Endothelial cell of umbilical vein (primary cell): ENCODE data around the gene RABEPK. TPM values are rescaled to one million over a fixed set of nuclear protein-coding genes. Genes with fewer than 3 reads are reported as not detected.
"Not testable (repeated sequence)": the region's sequence is repeated elsewhere in the genome, so short reads cannot be mapped to it uniquely, and the experiment has no call there.

Experiments used
- BruUV-seq: library from RNA; stranded (reverse); fragments of 400-500 nt; replicated peaks from 2 replicates; lab custom pipeline; 2021; lab: Mats Ljungman, UMichigan
- CTCF ChIA-PET: fragments of 300-600, 350-600 bp; sonication (Branson Sonifier 250); formaldehyde crosslinking; loops from one replicate; lab custom pipeline; 2021; ENCODE audit warnings: antibody characterized with exemption, inconsistent platforms; lab: Charles Lee
- POLR2A ChIA-PET: fragments of 300-600, 350-600 bp; sonication (Branson Sonifier 250); formaldehyde crosslinking; loops from one replicate; lab custom pipeline; 2021; ENCODE audit warnings: antibody characterized with exemption, inconsistent platforms; lab: Charles Lee
- DNase-seq: peaks from one replicate; pipeline ENCODE4 v3.0.0-alpha.2; 2011; ENCODE audit warnings: low read depth, low spot score
- FAIRE-seq: peaks from 2 replicates; lab custom pipeline; 2011; peaks lifted over from hg19 to GRCh38; lab: Jason Lieb, UNC
- H2AFZ ChIP-seq: 2 replicates; pipeline ENCODE4 v1.6.0; 2012; ENCODE audit warnings: low read depth, low read length, control low read depth, inconsistent platforms
- H3K27ac ChIP-seq: 2 replicates; pipeline ENCODE4 v1.5.1; 2011; ENCODE audit warnings: low read depth, mild to moderate bottlenecking, control low read depth, low read length, moderate library complexity; ENCODE audit not compliant: insufficient read depth
- H3K27me3 ChIP-seq, 2 experiments: 2 replicates each; pipeline versions ENCODE4 v1.6.0 to v1.6.1; 2011; ENCODE audit warnings: low read length in 2 of 2, mixed read lengths in 1 of 2; ENCODE audit not compliant: control insufficient read depth in 2 of 2, insufficient read depth in 2 of 2
- H3K36me3 ChIP-seq, 2 experiments: 2 replicates in 1 of 2; 3 replicates in 1 of 2; pipeline ENCODE4 v1.5.1; 2011; ENCODE audit warnings: low read length in 2 of 2, mild to moderate bottlenecking in 1 of 2, moderate library complexity in 1 of 2; ENCODE audit not compliant: control insufficient read depth in 2 of 2, insufficient read depth in 2 of 2; ENCODE audit errors: extremely low read depth in 1 of 2
- H3K4me1 ChIP-seq: 3 replicates; pipeline ENCODE4 v1.5.1; 2011; ENCODE audit warnings: mild to moderate bottlenecking, low read length; ENCODE audit not compliant: control insufficient read depth, insufficient read depth; ENCODE audit errors: extremely low read depth
- H3K4me2 ChIP-seq: 2 replicates; pipeline ENCODE4 v1.6.1; 2011; ENCODE audit warnings: low read length, control low read depth, mixed read lengths; ENCODE audit not compliant: insufficient read depth
- H3K4me3 ChIP-seq, 3 experiments: fragments of 200-600 bp in 1 of 3; sonication (generic), shearing (Covaris generic) in 1 of 3; replicated peaks in 1 of 3; 2 replicates each; pipeline ENCODE4 v1.5.1; 2011 to 2016; ENCODE audit warnings: control low read depth in 3 of 3, low read length in 3 of 3, mild to moderate bottlenecking in 2 of 3, inconsistent platforms in 1 of 3, low read depth in 1 of 3, moderate library complexity in 1 of 3; ENCODE audit not compliant: insufficient read depth in 1 of 3
- H3K79me2 ChIP-seq: 2 replicates; pipeline ENCODE4 v1.6.0; 2012; ENCODE audit warnings: low read length, inconsistent platforms; ENCODE audit not compliant: control insufficient read depth, insufficient read depth
- H3K9ac ChIP-seq: replicated peaks from 2 replicates; pipeline ENCODE3; 2011; ENCODE audit warnings: low read length, control low read depth; ENCODE audit not compliant: insufficient read depth; ENCODE audit errors: extremely low read depth
- H3K9me1 ChIP-seq: replicated peaks from 3 replicates; pipeline ENCODE4 v1.6.0; 2011; ENCODE audit warnings: mild to moderate bottlenecking, low read length; ENCODE audit not compliant: control insufficient read depth, insufficient read depth; ENCODE audit errors: extremely low read depth
- H3K9me3 ChIP-seq: replicated peaks from 2 replicates; pipeline ENCODE4 v1.5.1; 2012; ENCODE audit warnings: low read length, inconsistent platforms; ENCODE audit not compliant: control insufficient read depth, insufficient read depth
- H4K20me1 ChIP-seq: replicated peaks from 2 replicates; pipeline ENCODE3; 2011; ENCODE audit warnings: mild to moderate bottlenecking, low read length; ENCODE audit not compliant: control insufficient read depth, insufficient read depth; ENCODE audit errors: extremely low read depth
- CTCF ChIP-seq, 2 donors: IDR thresholded peaks; 1 replicate in 1 of 2; 2 replicates in 1 of 2; pipeline ENCODE4 v1.5.1; 2011; ENCODE audit warnings: low read length in 2 of 2, mild to moderate bottlenecking in 2 of 2, moderate library complexity in 2 of 2, control low read depth in 1 of 2, inconsistent platforms in 1 of 2, low read depth in 1 of 2; ENCODE audit not compliant: insufficient read depth in 1 of 2; ENCODE audit errors: extremely low read depth in 1 of 2
- EZH2 ChIP-seq: IDR thresholded peaks from 2 replicates; pipeline ENCODE4 v1.6.1; 2012; ENCODE audit warnings: borderline replicate concordance, low read depth, mild to moderate bottlenecking, moderate library complexity, low read length, inconsistent platforms; ENCODE audit not compliant: severe bottlenecking
- FOS ChIP-seq: IDR thresholded peaks from 2 replicates; pipeline ENCODE4 v1.6.1; 2011; ENCODE audit warnings: mild to moderate bottlenecking, low read length, moderate library complexity, borderline replicate concordance; ENCODE audit not compliant: insufficient read depth
- GATA2 ChIP-seq: IDR thresholded peaks from 2 replicates; pipeline ENCODE4 v1.7.0; 2011; ENCODE audit warnings: low read depth, mild to moderate bottlenecking, moderate library complexity, mixed read lengths, low read length; ENCODE audit not compliant: insufficient read length, insufficient read depth
- JUN ChIP-seq: IDR thresholded peaks from 2 replicates; pipeline ENCODE4 v1.6.1; 2011; ENCODE audit warnings: borderline replicate concordance, low read depth; ENCODE audit not compliant: insufficient read length, insufficient read depth
- MAX ChIP-seq: IDR thresholded peaks from 2 replicates; pipeline ENCODE4 v1.6.1; 2011; ENCODE audit not compliant: insufficient read depth, insufficient read length
- MYC ChIP-seq: IDR thresholded peaks from one replicate; pipeline ENCODE4 v1.6.1; 2011; ENCODE audit warnings: mild to moderate bottlenecking, low read depth, low read length
- POLR2A ChIP-seq: IDR thresholded peaks from 2 replicates; pipeline ENCODE4 v1.6.1; 2012; ENCODE audit warnings: low read depth, mild to moderate bottlenecking, control low read depth, low read length
- POLR2AphosphoS5 ChIP-seq: IDR thresholded peaks from 2 replicates; pipeline ENCODE4 v1.6.1; 2012; ENCODE audit warnings: low read depth, mild to moderate bottlenecking, control low read depth, low read length, moderate library complexity; ENCODE audit not compliant: insufficient read depth
- dilution Hi-C: fragments of 300-500 bp; cut with MboI; formaldehyde crosslinking; loops from one replicate; pipeline ENCODE4 v1.15.0; 2019; ENCODE audit warnings: low sequenced_read_pairs; ENCODE audit not compliant: extremely low pct_ligation_motif_present
- intact Hi-C: fragments of 100-400 bp; cut with micrococcal nuclease; formaldehyde crosslinking; loops from one replicate; pipeline ENCODE4 v1.10.0; 2022
- polyA plus RNA-seq, 4 experiments: library from polyadenylated mRNA; depleted of rRNA in 3 of 4; stranded (reverse) in 3 of 4; unstranded in 1 of 4; fragments of >200 nt; gene quantifications; 2 replicates each; pipeline versions ENCODE4 v1.2.1 to v1.2.3, GENCODE V29; 2011 to 2012; ENCODE audit warnings: missing spikeins in 1 of 4
- total RNA-seq: library from RNA; stranded (reverse); gene quantifications from 2 replicates; pipeline ENCODE4 v1.2.3, GENCODE V29; 2021

The RABEPK gene
- total and polyA plus RNA-seq, 2 donors (not counting 3 experiments of a cell fraction or from before 2014, with no cell fraction given) = 18.2 to 23.0 TPM

- H3K4me3 ChIP-seq = no peak overlapping the region
- no peaks in the 10 kb centered on the region for H3K9me3 ChIP-seq
- H3K4me2 ChIP-seq = no peak overlapping the region
- peak; percentile 77 for DNase-seq
- no peaks in the 10 kb centered on the region for H3K9me1 ChIP-seq
- intact Hi-C loops (no loop called here), dilution Hi-C loops (no loop called here)
- peak; percentile 75 for FAIRE-seq
- H2AFZ ChIP-seq = no peak overlapping the region
- H3K4me1 ChIP-seq = peaks cover 24% of the 10 kb centered on the region
- no TSS peak for BruUV-seq
- H3K36me3 ChIP-seq = peaks cover 19 to 24% of the 10 kb centered on the region in 2 experiments
- ChIA-PET CTCF (interaction anchor here (1.0 to 1.3 kb wide), 2 partner anchors 10 to 90 kb away, joined by 3 to 5 read pairs; partner anchors contain the start of gene SCAI), POLR2A (interaction anchor here (1.0 kb wide), 1 partner anchor 35 kb away, joined by 3 read pairs; no protein-coding TSS in a partner anchor)
- peaks cover 33% of the 10 kb centered on the region for H3K79me2 ChIP-seq
- H3K9ac ChIP-seq = no peak overlapping the region
- H3K27me3 ChIP-seq = no peaks in the 10 kb centered on the region
- TF ChIP-seq MYC = no peak
- peak; percentile 57 for TF ChIP-seq POLR2AphosphoS5
- peak; percentile 64 for TF ChIP-seq JUN
- no peak for TF ChIP-seq CTCF (IDR thresholded peaks at IDR 0.05; ENCODE audit: extremely low read depth in 1 of 2, insufficient read depth in 1 of 2, low read depth in 1 of 2, low read length in 2 of 2)
- peak; percentile 82 for TF ChIP-seq FOS
- TF ChIP-seq POLR2A = no peak
- TF ChIP-seq EZH2 = no peak
- TF ChIP-seq GATA2 = no peak
- no peak for TF ChIP-seq MAX
- peak overlapping the region; percentile 38 for H3K27ac ChIP-seq
- H4K20me1 ChIP-seq = peaks cover 14% of the 10 kb centered on the region
Observed at GRCh38 chr9:125233678-125234077, 33.3 kb downstream of the RABEPK start.

GRCh38 chr9:125234099-125234498 is 33.8 kb downstream of the RABEPK start:
- FAIRE-seq, H3K9ac ChIP-seq, BruUV-seq, intact Hi-C loops, H3K9me3 ChIP-seq, H2AFZ ChIP-seq, H3K4me3 ChIP-seq, dilution Hi-C loops, H3K9me1 ChIP-seq, H3K27me3 ChIP-seq, H3K4me2 ChIP-seq, H3K27ac ChIP-seq, DNase-seq: not testable (repeated sequence)
- ChIA-PET POLR2A (interaction anchor here (1.0 kb wide), 1 partner anchor 35 kb away, joined by 3 read pairs; no protein-coding TSS in a partner anchor), CTCF (interaction anchor here (1.0 to 1.3 kb wide), 3 partner anchors 10 to 90 kb away, joined by 3 to 5 read pairs (median 3); partner anchors contain the start of gene SCAI)
- Histone ChIP-seq H3K4me1 (peaks cover 28% of the 10 kb centered on the region), H3K36me3 (peaks cover 23 to 28% of the 10 kb centered on the region in 2 experiments), H3K79me2 (peaks cover 38% of the 10 kb centered on the region), H4K20me1 (peaks cover 14% of the 10 kb centered on the region)
